SU-DHL-6 (cell line): ENCODE data around the gene NUTF2.

Experiments
- EZH2phosphoT487 ChIP-seq: fragments of 200-600 bp; sonication (generic), shearing (Covaris generic); conservative IDR thresholded peaks from 2 replicates; pipeline ENCODE4 v1.6.1; 2018; ENCODE audit warnings: mild to moderate bottlenecking, antibody characterized with exemption, low read length, moderate library complexity, mixed read lengths
- TF ChIP-seq, protein P1 (sequence below): fragments of 200-600 bp; sonication (generic); IDR thresholded peaks from one replicate; pipeline ENCODE4 v1.5.1; 2017; ENCODE audit warnings: antibody characterized with exemption, mild to moderate bottlenecking, low read length, moderate library complexity; ENCODE audit not compliant: insufficient read depth, poor library complexity, severe bottlenecking

DNA sequence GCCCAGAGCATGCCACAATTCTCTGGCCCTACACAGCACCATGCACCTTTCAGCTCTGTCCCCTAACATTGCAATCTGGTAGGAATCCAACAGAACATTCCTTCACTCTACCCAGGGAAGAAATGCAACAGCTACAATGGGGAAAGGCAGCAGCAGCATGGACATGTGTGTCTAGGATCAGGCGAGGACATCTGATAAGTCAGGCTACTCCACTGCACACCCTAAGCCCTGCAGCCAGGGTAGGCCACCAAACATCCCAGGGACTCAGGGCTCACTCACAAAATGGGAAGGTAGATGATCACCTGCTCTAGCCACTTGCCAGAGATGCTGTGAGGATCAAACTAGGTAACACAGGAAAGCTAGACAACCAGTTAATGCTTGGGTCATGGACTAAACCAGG lies 45.5 kb upstream of the NUTF2 start:
- TF ChIP-seq, protein P1, sequence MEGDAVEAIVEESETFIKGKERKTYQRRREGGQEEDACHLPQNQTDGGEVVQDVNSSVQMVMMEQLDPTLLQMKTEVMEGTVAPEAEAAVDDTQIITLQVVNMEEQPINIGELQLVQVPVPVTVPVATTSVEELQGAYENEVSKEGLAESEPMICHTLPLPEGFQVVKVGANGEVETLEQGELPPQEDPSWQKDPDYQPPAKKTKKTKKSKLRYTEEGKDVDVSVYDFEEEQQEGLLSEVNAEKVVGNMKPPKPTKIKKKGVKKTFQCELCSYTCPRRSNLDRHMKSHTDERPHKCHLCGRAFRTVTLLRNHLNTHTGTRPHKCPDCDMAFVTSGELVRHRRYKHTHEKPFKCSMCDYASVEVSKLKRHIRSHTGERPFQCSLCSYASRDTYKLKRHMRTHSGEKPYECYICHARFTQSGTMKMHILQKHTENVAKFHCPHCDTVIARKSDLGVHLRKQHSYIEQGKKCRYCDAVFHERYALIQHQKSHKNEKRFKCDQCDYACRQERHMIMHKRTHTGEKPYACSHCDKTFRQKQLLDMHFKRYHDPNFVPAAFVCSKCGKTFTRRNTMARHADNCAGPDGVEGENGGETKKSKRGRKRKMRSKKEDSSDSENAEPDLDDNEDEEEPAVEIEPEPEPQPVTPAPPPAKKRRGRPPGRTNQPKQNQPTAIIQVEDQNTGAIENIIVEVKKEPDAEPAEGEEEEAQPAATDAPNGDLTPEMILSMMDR, result no peak
- TF ChIP-seq EZH2phosphoT487, result no peak
